GM18505 (cell line): ENCODE data around the gene C9orf72.
A peak's percentile ranks its signal among the peaks of the same experiment; 100 is the strongest.
"Not testable (repeated sequence)": the region's sequence is repeated elsewhere in the genome, so short reads cannot be mapped to it uniquely, and the experiment has no call there.

Experiments used
- ATAC-seq: cut with Tn5 transposase; IDR thresholded peaks from one replicate; pipeline ENCODE4 v1.9.1; 2021; ENCODE audit not compliant: unreplicated experiment
- POLR2A ChIP-seq: IDR thresholded peaks from 4 replicates; pipeline ENCODE4 v1.6.1; 2011; ENCODE audit warnings: borderline replicate concordance; ENCODE audit not compliant: insufficient read depth, insufficient read length; ENCODE audit errors: extremely low read depth

The C9orf72 gene, protein sequence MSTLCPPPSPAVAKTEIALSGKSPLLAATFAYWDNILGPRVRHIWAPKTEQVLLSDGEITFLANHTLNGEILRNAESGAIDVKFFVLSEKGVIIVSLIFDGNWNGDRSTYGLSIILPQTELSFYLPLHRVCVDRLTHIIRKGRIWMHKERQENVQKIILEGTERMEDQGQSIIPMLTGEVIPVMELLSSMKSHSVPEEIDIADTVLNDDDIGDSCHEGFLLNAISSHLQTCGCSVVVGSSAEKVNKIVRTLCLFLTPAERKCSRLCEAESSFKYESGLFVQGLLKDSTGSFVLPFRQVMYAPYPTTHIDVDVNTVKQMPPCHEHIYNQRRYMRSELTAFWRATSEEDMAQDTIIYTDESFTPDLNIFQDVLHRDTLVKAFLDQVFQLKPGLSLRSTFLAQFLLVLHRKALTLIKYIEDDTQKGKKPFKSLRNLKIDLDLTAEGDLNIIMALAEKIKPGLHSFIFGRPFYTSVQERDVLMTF

DNA sequence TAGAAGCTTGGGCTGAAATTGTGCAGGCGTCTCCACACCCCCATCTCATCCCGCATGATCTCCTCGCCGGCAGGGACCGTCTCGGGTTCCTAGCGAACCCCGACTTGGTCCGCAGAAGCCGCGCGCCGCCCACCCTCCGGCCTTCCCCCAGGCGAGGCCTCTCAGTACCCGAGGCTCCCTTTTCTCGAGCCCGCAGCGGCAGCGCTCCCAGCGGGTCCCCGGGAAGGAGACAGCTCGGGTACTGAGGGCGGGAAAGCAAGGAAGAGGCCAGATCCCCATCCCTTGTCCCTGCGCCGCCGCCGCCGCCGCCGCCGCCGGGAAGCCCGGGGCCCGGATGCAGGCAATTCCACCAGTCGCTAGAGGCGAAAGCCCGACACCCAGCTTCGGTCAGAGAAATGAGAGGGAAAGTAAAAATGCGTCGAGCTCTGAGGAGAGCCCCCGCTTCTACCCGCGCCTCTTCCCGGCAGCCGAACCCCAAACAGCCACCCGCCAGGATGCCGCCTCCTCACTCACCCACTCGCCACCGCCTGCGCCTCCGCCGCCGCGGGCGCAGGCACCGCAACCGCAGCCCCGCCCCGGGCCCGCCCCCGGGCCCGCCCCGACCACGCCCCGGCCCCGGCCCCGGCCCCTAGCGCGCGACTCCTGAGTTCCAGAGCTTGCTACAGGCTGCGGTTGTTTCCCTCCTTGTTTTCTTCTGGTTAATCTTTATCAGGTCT, at the start of gene C9orf72:
TSS of gene C9orf72 (minus strand) at position 564 of the 716 bp plus-strand sequence. CDS start 6,361 bp downstream, outside the sequence.
- ATAC-seq: peak; percentile 73
- peak; percentile 73 for TF ChIP-seq POLR2A

DNA sequence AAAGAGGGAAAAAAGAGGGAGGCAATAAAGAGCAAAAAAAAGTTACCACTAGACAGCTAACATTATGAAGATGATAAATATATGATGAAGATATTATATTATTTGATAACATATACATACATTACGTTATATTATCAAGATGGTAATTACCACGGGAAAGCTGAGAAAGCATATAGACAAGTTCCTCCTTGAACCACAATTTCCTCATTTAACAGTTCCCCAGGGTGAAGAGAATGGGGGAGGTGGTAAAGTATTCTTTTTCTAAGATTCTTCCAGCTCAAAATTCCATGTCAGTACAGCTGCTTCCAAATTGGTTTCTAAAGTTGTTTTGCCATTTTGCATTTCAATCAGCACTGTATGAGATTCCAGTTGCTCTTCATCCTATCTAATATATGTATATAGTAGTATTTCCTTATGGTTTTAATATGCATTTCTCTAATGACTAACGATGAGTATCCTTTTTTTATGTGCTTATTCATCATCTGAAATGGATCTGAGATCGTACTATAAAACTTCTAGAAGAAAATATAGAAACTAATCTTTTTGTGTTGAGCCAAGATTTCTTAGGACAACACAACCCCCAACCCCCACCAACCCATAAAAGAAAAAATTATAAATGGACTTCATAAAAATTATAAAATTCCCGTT, 49.5 kb upstream of the C9orf72 start:
- TF ChIP-seq POLR2A: no peak
- no peak for ATAC-seq

DNA sequence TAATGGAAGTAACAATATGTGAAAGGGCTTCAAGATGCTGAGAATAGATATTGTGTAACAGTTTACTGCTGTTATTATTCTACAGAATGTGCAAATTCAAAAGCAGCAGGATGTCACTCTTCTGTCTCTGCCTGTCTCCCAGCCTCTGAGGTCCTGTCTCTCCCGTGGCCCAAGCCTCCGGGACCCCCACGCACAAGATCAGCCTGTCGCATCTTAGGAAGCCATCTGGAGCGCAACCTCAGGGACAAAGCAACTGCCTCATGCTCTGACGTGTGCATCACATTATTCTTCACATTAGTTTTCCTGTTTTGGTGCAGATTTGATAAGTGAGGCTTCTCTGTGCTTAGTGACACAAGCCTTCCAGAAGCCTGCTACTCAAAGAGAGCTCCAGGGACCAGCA, 46.5 kb upstream of the C9orf72 start:
- TF ChIP-seq POLR2A: no peak
- no peak for ATAC-seq

DNA sequence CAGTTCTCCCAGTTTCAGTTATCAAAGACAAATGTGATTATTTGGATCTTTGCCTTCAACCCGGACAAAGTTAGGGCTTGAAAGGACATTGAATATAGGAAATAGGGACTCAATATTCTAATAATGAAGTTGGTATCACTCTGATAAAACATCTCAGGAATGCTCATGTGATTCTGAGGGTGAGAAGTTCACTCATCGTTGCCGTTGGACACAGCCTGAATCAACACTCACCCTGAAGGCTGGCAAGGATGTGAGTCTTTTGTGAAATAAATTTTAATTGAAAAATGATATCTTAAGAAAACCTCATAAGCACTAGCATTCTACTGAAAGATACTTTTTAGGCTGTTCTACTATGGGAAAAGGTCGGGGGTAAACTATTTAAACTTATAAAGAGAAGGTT, 44.8 kb upstream of the C9orf72 start:
- ATAC-seq: no peak
- TF ChIP-seq POLR2A: no peak

DNA sequence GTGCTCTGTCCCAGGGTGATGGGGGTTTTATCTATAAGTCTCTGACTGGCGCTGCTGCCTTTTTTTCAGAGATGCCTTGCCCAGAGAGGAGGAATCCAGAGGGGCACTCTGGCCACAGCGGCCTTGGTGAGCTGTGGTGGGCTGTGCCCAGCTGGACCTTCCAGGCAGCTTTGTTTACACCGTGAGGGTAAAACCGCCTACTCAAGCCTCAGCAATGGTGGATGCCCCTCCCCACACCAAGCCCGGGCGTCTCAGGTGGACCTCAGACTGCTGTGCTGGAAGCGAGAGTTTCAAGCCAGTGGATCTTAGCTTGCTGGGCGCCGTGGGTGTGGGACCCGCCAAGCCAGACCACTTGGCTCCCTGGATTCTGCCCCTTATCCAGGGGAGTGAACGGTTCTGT, 41.3 kb upstream of the C9orf72 start:
- TF ChIP-seq POLR2A: no peak
- ATAC-seq: no peak

DNA sequence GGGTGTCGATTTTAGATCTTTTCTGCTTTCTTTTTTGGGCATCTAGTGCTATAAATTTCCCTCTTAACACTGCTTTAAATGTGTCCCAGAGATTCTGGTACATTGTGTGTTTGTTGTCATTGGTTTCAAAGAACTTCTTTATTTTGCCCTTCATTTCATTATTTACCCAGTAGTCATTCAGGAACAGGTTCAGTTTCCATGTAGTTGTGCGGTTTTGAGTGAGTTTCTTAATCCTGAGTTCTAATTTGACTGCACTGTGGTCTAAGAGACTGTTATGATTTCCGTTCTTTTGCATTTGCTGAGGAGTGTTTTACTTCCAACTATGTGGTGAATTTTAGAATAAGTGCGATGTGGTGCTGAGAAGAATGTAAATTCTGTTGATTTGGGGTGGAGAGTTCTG, 38.8 kb upstream of the C9orf72 start:
- not testable (repeated sequence) for ATAC-seq

DNA sequence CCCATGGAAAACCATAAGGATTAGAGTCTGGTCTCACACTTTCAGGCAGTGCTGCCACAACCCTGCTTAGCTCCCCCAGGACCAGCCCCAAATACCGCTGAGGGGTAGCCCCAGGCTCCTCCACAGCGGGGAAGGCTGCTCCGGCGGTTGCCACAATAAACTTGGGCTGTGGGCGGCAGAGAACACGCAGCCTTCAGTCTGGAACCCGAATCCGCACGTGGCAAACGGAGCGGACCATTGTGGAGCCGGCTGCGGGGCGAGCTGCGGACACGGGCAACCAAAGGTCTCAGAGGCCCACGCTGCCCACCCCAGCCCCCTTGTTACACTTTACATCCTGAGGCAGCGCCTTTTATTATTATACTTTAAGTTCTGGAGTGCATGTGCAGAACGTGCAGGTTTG, 37.3 kb upstream of the C9orf72 start:
- TF ChIP-seq POLR2A: no peak
- no peak for ATAC-seq

DNA sequence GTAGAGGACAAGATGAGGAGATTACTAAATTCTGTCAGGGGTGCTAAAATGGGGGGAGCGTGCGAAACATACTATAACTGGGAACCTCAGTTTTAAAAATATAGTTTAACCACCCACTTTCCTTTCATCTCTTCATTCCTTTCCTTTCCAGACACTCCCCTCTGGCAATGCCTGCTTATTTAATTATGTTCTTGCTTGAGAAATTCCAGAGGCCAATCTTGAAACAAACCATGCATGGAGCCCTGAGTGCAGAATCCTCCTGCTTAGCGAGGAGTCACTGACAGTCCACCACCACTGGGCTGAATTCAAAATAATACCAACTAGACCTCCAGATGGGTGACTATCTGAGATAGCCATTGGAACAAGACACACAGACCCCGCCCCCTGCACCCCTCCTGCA, 29.7 kb upstream of the C9orf72 start:
- ATAC-seq: no peak

DNA sequence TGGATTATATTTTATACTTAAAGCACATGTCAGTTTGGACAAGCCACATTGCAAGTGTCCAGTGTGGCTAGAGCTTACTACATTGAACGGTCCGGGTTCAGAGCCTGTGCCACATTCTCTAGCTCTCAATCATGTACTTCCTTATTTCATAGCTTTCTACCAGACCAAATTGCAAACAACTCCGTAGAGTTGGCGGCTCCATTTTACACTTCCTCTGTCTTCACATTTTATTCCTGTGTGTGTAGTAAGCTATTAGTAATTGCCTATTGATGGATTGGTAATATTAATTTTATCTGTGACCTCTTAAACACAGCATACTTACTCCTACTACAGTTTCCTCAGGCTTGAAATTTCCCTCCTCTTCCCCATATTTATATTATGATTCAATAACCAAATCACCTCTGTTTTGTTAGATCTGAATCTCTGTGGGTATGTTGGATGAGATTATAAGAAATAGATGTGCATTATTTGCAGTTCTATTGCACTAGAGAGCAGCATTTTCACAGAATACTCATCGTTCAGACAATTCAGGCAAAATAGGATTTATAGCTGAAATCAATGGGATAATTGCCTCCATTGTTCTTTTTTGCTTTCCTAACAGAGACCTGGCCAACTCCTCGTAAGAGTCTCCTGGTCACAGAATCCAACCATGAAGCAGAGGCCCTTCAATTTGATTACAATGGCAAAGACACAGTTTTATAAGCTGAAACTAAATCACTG, 29.0 kb upstream of the C9orf72 start:
- ATAC-seq: no peak
- no peak for TF ChIP-seq POLR2A

More for the DNA sequence above, 29.7 kb upstream of the C9orf72 start:
- TF ChIP-seq POLR2A: no peak

DNA sequence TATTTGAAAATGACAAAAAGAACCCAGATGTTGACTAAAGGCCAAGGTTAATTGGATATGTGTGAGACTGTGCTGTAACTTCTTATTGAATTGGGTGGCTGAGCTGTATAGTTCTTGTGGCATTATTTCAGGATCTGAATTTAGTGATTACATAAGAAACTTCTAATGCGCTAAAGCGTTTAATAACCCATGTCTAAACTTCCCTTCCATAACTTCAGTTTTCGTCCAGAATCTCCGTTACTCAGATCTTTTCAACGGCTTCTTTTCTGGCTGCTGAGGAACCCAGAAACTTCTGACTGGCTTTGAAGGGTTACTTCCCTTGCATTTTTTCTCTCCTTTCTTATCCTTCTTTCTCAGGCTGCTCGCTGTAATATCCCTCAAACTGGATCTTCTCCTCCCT, 28.1 kb upstream of the C9orf72 start:
- no peak for TF ChIP-seq POLR2A
- ATAC-seq: no peak

DNA sequence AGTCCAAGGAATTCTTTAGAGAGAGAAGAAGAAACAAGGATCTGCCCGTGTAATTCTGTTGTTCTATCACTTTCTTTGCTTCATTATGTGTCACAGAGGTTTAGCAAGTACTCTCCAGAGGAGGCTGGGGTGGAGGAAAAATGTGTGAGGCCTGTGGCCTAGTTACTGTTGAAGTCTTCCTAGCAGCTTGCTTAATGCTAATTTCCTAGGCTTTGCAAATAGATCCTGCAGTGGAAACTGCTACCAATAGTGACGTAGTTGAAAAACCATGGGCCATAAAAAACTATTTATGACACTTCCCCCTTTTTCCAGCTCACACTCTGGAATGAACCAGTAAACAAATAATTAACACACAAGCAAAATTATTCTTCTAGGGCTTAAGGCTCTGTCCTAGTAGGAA, 27.0 kb upstream of the C9orf72 start:
- TF ChIP-seq POLR2A: no peak
- no peak for ATAC-seq

DNA sequence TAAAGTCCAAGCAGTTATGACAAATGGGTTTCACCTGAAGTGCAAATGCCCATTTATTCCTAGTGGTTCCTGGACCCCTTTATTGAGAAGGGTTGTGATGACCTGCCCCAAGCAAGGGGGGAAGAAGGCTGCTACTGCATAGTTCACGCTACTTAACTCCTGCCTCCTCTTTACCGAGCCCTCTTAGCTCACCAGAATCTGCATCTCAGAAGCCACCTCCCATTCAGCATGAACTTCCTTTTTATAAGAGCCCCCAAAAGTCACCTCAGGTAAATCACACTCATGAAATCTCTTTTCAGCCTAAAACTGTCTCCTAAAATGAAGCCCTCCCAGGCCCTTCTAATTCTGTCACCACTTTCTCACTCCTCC, 26.6 kb upstream of the C9orf72 start:
- no peak for ATAC-seq
- TF ChIP-seq POLR2A: no peak
